ENCODE measurements around the gene MARVELD3.
"Not testable (repeated sequence)": the region's sequence is repeated elsewhere in the genome, so short reads cannot be mapped to it uniquely, and the experiment has no call there.

MARVELD3 gene

DNA sequence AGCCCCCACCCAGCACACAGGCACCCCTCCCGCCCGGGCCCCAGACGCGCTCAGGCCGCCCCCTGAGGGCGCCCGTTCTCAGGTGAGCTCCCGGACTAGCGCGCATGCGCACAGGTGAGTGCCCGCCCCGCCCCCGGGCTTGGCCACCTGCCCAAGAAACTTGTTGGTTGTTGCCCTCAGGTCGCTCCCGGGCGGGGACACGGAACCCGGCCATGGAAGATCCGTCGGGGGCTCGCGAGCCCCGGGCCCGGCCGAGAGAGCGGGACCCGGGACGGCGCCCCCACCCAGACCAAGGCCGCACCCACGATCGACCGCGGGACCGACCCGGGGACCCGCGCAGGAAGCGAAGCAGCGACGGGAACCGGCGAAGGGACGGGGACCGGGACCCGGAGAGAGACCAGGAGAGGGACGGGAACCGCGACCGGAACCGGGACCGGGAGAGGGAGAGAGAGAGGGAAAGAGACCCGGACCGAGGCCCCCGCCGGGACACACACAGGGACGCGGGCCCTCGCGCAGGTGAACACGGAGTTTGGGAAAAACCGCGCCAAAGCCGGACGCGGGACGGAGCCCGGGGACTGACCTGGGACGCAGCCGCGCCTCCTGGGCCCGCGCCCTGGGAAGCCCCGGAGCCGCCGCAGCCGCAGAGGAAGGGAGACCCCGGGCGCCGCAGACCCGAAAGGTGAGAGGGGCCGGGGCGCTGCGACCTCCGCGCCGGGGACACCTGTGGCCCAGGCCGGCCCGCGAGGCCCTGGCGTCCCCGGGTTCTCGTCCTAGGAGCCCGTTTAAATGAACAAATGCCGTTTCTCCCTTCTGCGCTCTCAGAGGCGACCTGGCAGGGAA is at the start of gene MARVELD3:
Gene MARVELD3 (plus strand): TSS at position 167 of the 840 bp plus-strand sequence. CDS start 46 bp downstream, at position 213.
- CTCF ChIA-PET: interaction anchor here (1.0 kb wide), 1 partner anchor 15 kb away, joined by 3 read pairs; no protein-coding TSS in a partner anchor
- TF ChIP-seq ARNT (IDR thresholded peaks at IDR 0.05) (no peak), FOXK2 (IDR thresholded peaks at IDR 0.05) (no peak), SUZ12 (IDR thresholded peaks at IDR 0.05) (no peak), NFRKB (IDR thresholded peaks at IDR 0.05) (no peak), ELF4 (IDR thresholded peaks at IDR 0.05) (no peak), BHLHE40 (IDR thresholded peaks at IDR 0.05; ENCODE audit: borderline replicate concordance) (no peak), L3MBTL2 (conservative IDR thresholded peaks at IDR 0.05) (no peak; the same call in 1 of the 2 replicates), HDGF (IDR thresholded peaks at IDR 0.05; ENCODE audit: borderline replicate concordance) (no peak), CTBP1 (IDR thresholded peaks at IDR 0.05; ENCODE audit: borderline replicate concordance) (no peak), FOXA1 (IDR thresholded peaks at IDR 0.05) (no peak)
- DNase-seq (ENCODE audit: extremely low spot score): no peak
- POLR2A ChIA-PET: no interaction called here

- POLR2A ChIA-PET: interaction anchor here (1.2 kb wide), 1 partner anchor 12 kb away, joined by 4 read pairs; no protein-coding TSS in a partner anchor
- CTCF ChIA-PET: interaction anchor here (2.0 kb wide), 1 partner anchor 34 kb away, joined by 5 read pairs; no protein-coding TSS in a partner anchor
- TF ChIP-seq CTBP1 (IDR thresholded peaks at IDR 0.05; ENCODE audit: borderline replicate concordance) (no peak), SUZ12 (IDR thresholded peaks at IDR 0.05) (no peak), ZNF384 (IDR thresholded peaks at IDR 0.05) (no peak), SP1 (IDR thresholded peaks at IDR 0.05) (no peak), ELF4 (IDR thresholded peaks at IDR 0.05) (no peak), L3MBTL2 (conservative IDR thresholded peaks at IDR 0.05) (no peak), HDGF (IDR thresholded peaks at IDR 0.05; ENCODE audit: borderline replicate concordance) (no peak), BHLHE40 (IDR thresholded peaks at IDR 0.05; ENCODE audit: borderline replicate concordance) (no peak), NFRKB (IDR thresholded peaks at IDR 0.05) (no peak), FOXA1 (IDR thresholded peaks at IDR 0.05) (no peak), ARNT (IDR thresholded peaks at IDR 0.05) (no peak), FOXK2 (IDR thresholded peaks at IDR 0.05) (no peak), LEF1 (IDR thresholded peaks at IDR 0.05; ENCODE audit: borderline replicate concordance) (no peak), TARDBP (IDR thresholded peaks at IDR 0.05) (no peak), FOXM1 (IDR thresholded peaks at IDR 0.05; ENCODE audit: borderline replicate concordance) (no peak), PKNOX1 (IDR thresholded peaks at IDR 0.05) (no peak)
- DNase-seq (ENCODE audit: extremely low spot score): no peak
Observed at GRCh38 chr16:71576971-71577370, 49.0 kb upstream of the MARVELD3 start, which contains the start of gene TAT. Gene TAT (minus strand): TSS chr16:71577092. CDS start chr16:71576415, 677 bp downstream.

GRCh38 chr16:71582553-71582848 is 43.5 kb upstream of the MARVELD3 start:
- DNase-seq (ENCODE audit: extremely low spot score); CTCF ChIA-PET; POLR2A ChIA-PET: not testable (repeated sequence)

DNA sequence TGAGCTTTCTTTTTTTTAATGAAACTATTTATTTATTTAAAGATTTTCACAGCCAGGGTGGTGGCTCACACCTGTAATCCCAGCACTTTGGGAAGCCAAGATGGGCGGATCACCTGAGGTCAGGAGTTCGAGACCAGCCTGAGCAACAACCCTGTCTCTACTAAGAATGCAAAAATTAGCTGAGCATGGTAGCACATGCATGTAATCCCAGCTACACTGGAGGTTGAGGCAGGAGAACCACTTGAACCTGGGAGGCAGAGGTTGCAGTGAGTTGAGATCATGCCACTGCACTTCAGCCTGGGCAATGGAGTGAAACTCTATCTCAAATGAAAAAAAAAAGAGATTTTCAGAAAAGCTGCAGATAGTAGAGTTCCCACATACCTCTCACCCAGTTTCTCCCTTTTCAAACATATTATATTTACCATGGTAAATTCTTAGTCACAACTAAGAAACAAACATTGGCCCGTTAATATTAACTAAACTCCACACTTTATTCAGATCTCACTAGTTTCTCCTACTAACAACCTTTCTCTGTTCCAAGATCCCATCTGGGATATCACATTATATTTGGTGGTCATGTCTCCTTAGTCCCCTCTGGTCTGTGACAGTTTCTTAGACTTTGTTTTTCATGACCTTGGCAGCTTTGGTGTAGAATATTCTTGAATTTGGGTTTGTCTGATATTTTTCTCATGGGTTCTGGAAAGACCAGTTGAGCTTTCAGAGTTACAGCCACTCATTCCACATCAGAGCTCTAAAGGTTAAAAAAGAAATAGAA is 41.3 kb upstream of the MARVELD3 start:
- ChIA-PET POLR2A (interaction anchor here (1.0 kb wide), 1 partner anchor 19 kb away, joined by 3 read pairs; no protein-coding TSS in a partner anchor), CTCF (interaction anchor here (1.5 kb wide), 1 partner anchor 26 kb away, joined by 5 read pairs; no protein-coding TSS in a partner anchor)
- TF ChIP-seq HDGF (IDR thresholded peaks at IDR 0.05; ENCODE audit: borderline replicate concordance) (no peak), LEF1 (IDR thresholded peaks at IDR 0.05; ENCODE audit: borderline replicate concordance) (no peak)
- no peak for DNase-seq (ENCODE audit: extremely low spot score)

GRCh38 chr16:71585318-71585703 is 40.7 kb upstream of the MARVELD3 start:
- ChIA-PET CTCF (interaction anchor here (1.5 kb wide), 1 partner anchor 26 kb away, joined by 5 read pairs; no protein-coding TSS in a partner anchor), POLR2A (interaction anchor here (1.0 kb wide), 1 partner anchor 20 kb away, joined by 3 read pairs; no protein-coding TSS in a partner anchor)
- TF ChIP-seq L3MBTL2 (conservative IDR thresholded peaks at IDR 0.05) (no peak), SUZ12 (IDR thresholded peaks at IDR 0.05) (no peak), FOXM1 (IDR thresholded peaks at IDR 0.05; ENCODE audit: borderline replicate concordance) (no peak), FOXA1 (IDR thresholded peaks at IDR 0.05) (no peak), CTBP1 (IDR thresholded peaks at IDR 0.05; ENCODE audit: borderline replicate concordance) (no peak), ARNT (IDR thresholded peaks at IDR 0.05) (no peak), ZNF384 (IDR thresholded peaks at IDR 0.05) (no peak)
- DNase-seq (ENCODE audit: extremely low spot score): no peak

GRCh38 chr16:71589334-71589733 is 36.6 kb upstream of the MARVELD3 start:
- CTCF ChIA-PET; POLR2A ChIA-PET; DNase-seq (ENCODE audit: extremely low spot score): not testable (repeated sequence)

DNA sequence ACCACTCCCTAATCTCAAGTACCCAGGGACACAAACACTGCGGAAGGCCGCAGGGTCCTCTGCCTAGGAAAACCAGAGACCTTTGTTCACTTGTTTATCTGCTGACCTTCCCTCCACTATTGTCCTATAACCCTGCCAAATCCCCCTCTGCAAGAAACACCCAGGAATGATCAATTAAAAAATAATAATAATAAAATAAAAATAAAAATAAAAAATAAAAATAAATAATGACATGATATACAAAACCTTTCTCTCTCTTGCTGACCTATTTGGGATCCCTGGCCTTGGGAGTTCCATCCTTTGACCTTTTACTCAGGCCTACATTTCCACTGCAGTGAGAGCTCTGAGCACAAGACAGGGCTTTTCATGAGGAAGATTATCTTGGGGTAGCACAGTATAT is 35.9 kb upstream of the MARVELD3 start:
- DNase-seq (ENCODE audit: extremely low spot score); CTCF ChIA-PET; POLR2A ChIA-PET: not testable (repeated sequence)

- TF ChIP-seq ZNF384 (IDR thresholded peaks at IDR 0.05) (no peak), ARNT (IDR thresholded peaks at IDR 0.05) (no peak), SP1 (IDR thresholded peaks at IDR 0.05) (no peak), LEF1 (IDR thresholded peaks at IDR 0.05; ENCODE audit: borderline replicate concordance) (no peak)
- ChIA-PET POLR2A (no interaction called here), CTCF (no interaction called here)
- DNase-seq (ENCODE audit: extremely low spot score): no peak
Observed at GRCh38 chr16:71590584-71590983, 35.4 kb upstream of the MARVELD3 start.

All from HEK293T (cell line).